ENCODE results near the gene CD33.

CD33 gene

GRCh38 chr19:51259348-51260245 is 34.7 kb downstream of the CD33 start:
- no peak for DNase-seq

- DNase-seq: no peak
Measured at GRCh38 chr19:51263808-51264207, 38.9 kb downstream of the CD33 start.

GRCh38 chr19:51271067-51271466 is 46.2 kb downstream of the CD33 start:
- DNase-seq: no peak

GRCh38 chr19:51272183-51272810 is 47.4 kb downstream of the CD33 start:
- no peak for DNase-seq

GRCh38 chr19:51274049-51274770 is 49.3 kb downstream of the CD33 start:
- DNase-seq: no peak

GRCh38 chr19:51277112-51277511 is 52.2 kb downstream of the CD33 start:
- DNase-seq: no peak

GRCh38 chr19:51282335-51282734 is 57.5 kb downstream of the CD33 start:
- DNase-seq: no peak

- no peak for DNase-seq
Measured at GRCh38 chr19:51285682-51286081, 60.8 kb downstream of the CD33 start.

Measured in NCI-H2081 treated with DMSO at 0.1 percent for 48 hours (cell line).